Measurements from ENCODE around the gene TMEM38A. TPM values are rescaled to one million over a fixed set of nuclear protein-coding genes. Genes with fewer than 3 reads are reported as not detected.
A peak's percentile ranks its signal among the peaks of the same experiment; 100 is the strongest.
"Not testable (repeated sequence)": the region's sequence is repeated elsewhere in the genome, so short reads cannot be mapped to it uniquely, and the experiment has no call there.

The TMEM38A gene
- total RNA-seq, 1 experiment from 2014 or later: 20.1 TPM

GRCh38 chr19:16659464-16659831 lies 1.5 kb upstream of the TMEM38A start:
- no peak for DNase-seq
- TF ChIP-seq CTCF (IDR thresholded peaks at IDR 0.05; ENCODE audit: unreplicated experiment): no peak
- H3K27me3 Mint-ChIP-seq (ENCODE audit: unreplicated experiment): no peaks in the 10 kb centered on the region
- intact Hi-C loops (cut with micrococcal nuclease; ENCODE audit: unreplicated experiment): no loop called here
- H3K4me1 Mint-ChIP-seq (ENCODE audit: low read depth, unreplicated experiment): peaks cover 19% of the 10 kb centered on the region
- peak overlapping the region; percentile 91 for H3K4me3 Mint-ChIP-seq (ENCODE audit: low read depth, unreplicated experiment)
- H3K36me3 Mint-ChIP-seq (ENCODE audit: insufficient read depth, unreplicated experiment): peaks cover 56% of the 10 kb centered on the region
- peak overlapping the region; percentile 87 for H3K27ac Mint-ChIP-seq (ENCODE audit: unreplicated experiment)
- CTCF ChIA-PET: interaction anchor here (1.2 kb wide), 1 partner anchor 32 kb away, joined by 3 read pairs; no protein-coding TSS in a partner anchor
- no peaks in the 10 kb centered on the region for H3K9me3 Mint-ChIP-seq (ENCODE audit: low read depth, unreplicated experiment)
- no TSS peak for BruUV-seq (replicated peaks)

- CTCF ChIA-PET: interaction anchor here (1.2 kb wide), 1 partner anchor 32 kb away, joined by 3 read pairs; no protein-coding TSS in a partner anchor
- peaks cover 19% of the 10 kb centered on the region for H3K4me1 Mint-ChIP-seq (ENCODE audit: low read depth, unreplicated experiment)
- intact Hi-C loops (cut with micrococcal nuclease; ENCODE audit: unreplicated experiment): no loop called here
- H3K4me3 Mint-ChIP-seq (ENCODE audit: low read depth, unreplicated experiment): peak within 1 kb of the TSS; percentile 91
- H3K9me3 Mint-ChIP-seq (ENCODE audit: low read depth, unreplicated experiment): no peaks in the 10 kb centered on the region
- no TSS peak for BruUV-seq (replicated peaks)
- no peaks in the 10 kb centered on the region for H3K27me3 Mint-ChIP-seq (ENCODE audit: unreplicated experiment)
- peak within 1 kb of the TSS; percentile 87 for H3K27ac Mint-ChIP-seq (ENCODE audit: unreplicated experiment)
- peak; percentile 96 for DNase-seq
- no peak for TF ChIP-seq CTCF (IDR thresholded peaks at IDR 0.05; ENCODE audit: unreplicated experiment)
- H3K36me3 Mint-ChIP-seq (ENCODE audit: insufficient read depth, unreplicated experiment): peaks cover 56% of the 10 kb centered on the region
These were observed 869 bp upstream of the TMEM38A start, which contains the start of gene SMIM7 for GRCh38 chr19:16659832-16660708. SMIM7 (minus strand) TSS chr19:16660144; CDS start chr19:16660110, 34 bp downstream.

GRCh38 chr19:16661480-16662034 lies 618 bp downstream of the TMEM38A start:
- Mint-ChIP-seq H3K27me3 (ENCODE audit: unreplicated experiment) (no peaks in the 10 kb centered on the region), H3K9me3 (ENCODE audit: low read depth, unreplicated experiment) (no peaks in the 10 kb centered on the region), H3K4me1 (ENCODE audit: low read depth, unreplicated experiment) (peaks cover 19% of the 10 kb centered on the region), H3K4me3 (ENCODE audit: low read depth, unreplicated experiment) (peak overlapping the region; percentile 91), H3K36me3 (ENCODE audit: insufficient read depth, unreplicated experiment) (peaks cover 48% of the 10 kb centered on the region), H3K27ac (ENCODE audit: unreplicated experiment) (no peak overlapping the region)
- intact Hi-C loops (cut with micrococcal nuclease; ENCODE audit: unreplicated experiment): no loop called here
- peak; percentile 6 for DNase-seq
- BruUV-seq (replicated peaks): no TSS peak
- TF ChIP-seq CTCF (IDR thresholded peaks at IDR 0.05; ENCODE audit: unreplicated experiment): no peak
- CTCF ChIA-PET: no interaction called here

- no TSS peak for BruUV-seq (replicated peaks)
- Mint-ChIP-seq H3K9me3 (ENCODE audit: low read depth, unreplicated experiment) (no peaks in the 10 kb centered on the region), H3K4me3 (ENCODE audit: low read depth, unreplicated experiment) (no peak overlapping the region), H3K27ac (ENCODE audit: unreplicated experiment) (no peak overlapping the region), H3K4me1 (ENCODE audit: low read depth, unreplicated experiment) (peaks cover 9% of the 10 kb centered on the region), H3K27me3 (ENCODE audit: unreplicated experiment) (no peaks in the 10 kb centered on the region), H3K36me3 (ENCODE audit: insufficient read depth, unreplicated experiment) (peaks cover 5% of the 10 kb centered on the region)
- DNase-seq: no peak
- TF ChIP-seq CTCF (IDR thresholded peaks at IDR 0.05; ENCODE audit: unreplicated experiment): no peak
- intact Hi-C loops (cut with micrococcal nuclease; ENCODE audit: unreplicated experiment): no loop called here
- CTCF ChIA-PET: no interaction called here
These were observed 7.2 kb downstream of the TMEM38A start for GRCh38 chr19:16668176-16668575.

- H3K27ac Mint-ChIP-seq (ENCODE audit: unreplicated experiment); CTCF ChIA-PET; H3K4me1 Mint-ChIP-seq (ENCODE audit: low read depth, unreplicated experiment); H3K4me3 Mint-ChIP-seq (ENCODE audit: low read depth, unreplicated experiment); DNase-seq; H3K9me3 Mint-ChIP-seq (ENCODE audit: low read depth, unreplicated experiment); intact Hi-C loops (cut with micrococcal nuclease; ENCODE audit: unreplicated experiment); H3K27me3 Mint-ChIP-seq (ENCODE audit: unreplicated experiment); H3K36me3 Mint-ChIP-seq (ENCODE audit: insufficient read depth, unreplicated experiment); BruUV-seq (replicated peaks): not testable (repeated sequence)
These were observed 7.8 kb downstream of the TMEM38A start for GRCh38 chr19:16668702-16669101.
